BE2C (cell line): ENCODE measurements around the gene CPB2.

Experiments used
- DNase-seq: peaks from one replicate; pipeline ENCODE4 v3.0.0-alpha.2; 2020
- H3K27me3 ChIP-seq: fragments of 250-450 bp; sonication (Bioruptor Pico); 2 replicates; pipeline ENCODE4 v1.5.1; 2020; ENCODE audit warnings: mild to moderate bottlenecking
- H3K36me3 ChIP-seq: fragments of 250-450 bp; sonication (Bioruptor Pico); 2 replicates; pipeline ENCODE4 v1.5.1; 2020; ENCODE audit warnings: mild to moderate bottlenecking
- H3K4me1 ChIP-seq: fragments of 250-450 bp; sonication (Bioruptor Pico); 2 replicates; pipeline ENCODE4 v1.5.1; 2020
- H3K4me3 ChIP-seq: 2 replicates; pipeline ENCODE4 v1.5.1; 2011; ENCODE audit warnings: low read depth, low read length
- H3K9me3 ChIP-seq: fragments of 250-450 bp; sonication (Bioruptor Pico); 2 replicates; pipeline ENCODE4 v1.5.1; 2020
- TF ChIP-seq, protein P1 (sequence below): IDR thresholded peaks from 2 replicates; pipeline ENCODE4 v1.5.1; 2012; ENCODE audit warnings: mild to moderate bottlenecking, low read depth, low read length

CPB2 gene

DNA sequence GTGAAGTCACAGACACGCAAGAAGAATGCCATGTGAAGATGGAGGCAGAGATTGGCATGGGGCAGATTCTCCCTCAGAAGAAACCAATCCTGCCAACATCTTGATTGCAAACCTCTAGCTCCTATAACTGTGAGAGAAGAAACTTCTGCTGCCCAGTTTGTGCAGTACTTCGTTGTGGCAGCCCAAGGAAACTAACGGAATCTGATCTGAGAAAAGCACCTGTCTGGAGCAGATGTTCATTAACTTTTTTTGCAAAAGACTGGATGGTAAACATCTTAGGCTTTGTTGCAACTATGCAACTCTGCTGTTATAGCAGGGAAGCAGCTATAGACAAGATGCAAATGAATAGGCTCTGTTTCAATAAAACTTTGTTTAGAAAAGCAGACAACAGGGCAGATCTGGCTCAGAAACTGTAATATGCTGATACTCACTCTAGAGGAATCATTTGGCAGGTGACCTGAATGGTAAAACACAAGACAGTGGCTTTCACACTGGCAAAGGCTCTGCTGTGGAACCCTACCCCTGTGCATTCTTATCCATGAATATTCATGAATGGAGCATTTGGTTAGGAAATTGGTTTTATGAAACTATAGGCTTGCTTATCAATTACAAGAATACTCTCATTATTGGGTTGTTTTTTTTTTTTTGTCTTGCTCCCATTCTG lies 25.3 kb upstream of the CPB2 start:
- no peaks in the 10 kb centered on the region for H3K4me1 ChIP-seq
- no peak for DNase-seq
- H3K27me3 ChIP-seq: no peaks in the 10 kb centered on the region; the same call in 1 of the 2 replicates
- H3K36me3 ChIP-seq: no peaks in the 10 kb centered on the region
- TF ChIP-seq, protein P1, sequence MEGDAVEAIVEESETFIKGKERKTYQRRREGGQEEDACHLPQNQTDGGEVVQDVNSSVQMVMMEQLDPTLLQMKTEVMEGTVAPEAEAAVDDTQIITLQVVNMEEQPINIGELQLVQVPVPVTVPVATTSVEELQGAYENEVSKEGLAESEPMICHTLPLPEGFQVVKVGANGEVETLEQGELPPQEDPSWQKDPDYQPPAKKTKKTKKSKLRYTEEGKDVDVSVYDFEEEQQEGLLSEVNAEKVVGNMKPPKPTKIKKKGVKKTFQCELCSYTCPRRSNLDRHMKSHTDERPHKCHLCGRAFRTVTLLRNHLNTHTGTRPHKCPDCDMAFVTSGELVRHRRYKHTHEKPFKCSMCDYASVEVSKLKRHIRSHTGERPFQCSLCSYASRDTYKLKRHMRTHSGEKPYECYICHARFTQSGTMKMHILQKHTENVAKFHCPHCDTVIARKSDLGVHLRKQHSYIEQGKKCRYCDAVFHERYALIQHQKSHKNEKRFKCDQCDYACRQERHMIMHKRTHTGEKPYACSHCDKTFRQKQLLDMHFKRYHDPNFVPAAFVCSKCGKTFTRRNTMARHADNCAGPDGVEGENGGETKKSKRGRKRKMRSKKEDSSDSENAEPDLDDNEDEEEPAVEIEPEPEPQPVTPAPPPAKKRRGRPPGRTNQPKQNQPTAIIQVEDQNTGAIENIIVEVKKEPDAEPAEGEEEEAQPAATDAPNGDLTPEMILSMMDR: no peak
- no peak overlapping the region for H3K4me3 ChIP-seq
- no peaks in the 10 kb centered on the region for H3K9me3 ChIP-seq

DNA sequence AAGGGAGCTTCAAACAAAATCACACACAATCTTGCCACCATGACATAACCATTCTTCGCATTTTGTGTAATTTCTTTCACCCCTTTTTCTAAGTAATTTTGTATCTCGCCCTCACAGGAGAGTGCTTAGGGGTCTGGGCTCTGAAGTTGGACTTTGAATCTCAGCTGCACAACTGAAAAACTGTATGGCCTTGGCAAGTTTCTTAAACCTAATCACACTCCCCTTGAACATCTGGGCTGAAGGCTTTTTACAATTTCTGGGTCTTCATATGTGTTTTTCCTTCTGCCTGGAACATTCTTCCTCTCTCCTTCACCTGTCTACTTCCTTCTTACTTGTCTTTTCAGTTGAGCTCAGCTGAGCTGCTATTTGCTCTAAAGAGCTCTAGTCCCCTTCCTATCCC lies 24.3 kb upstream of the CPB2 start:
- no peaks in the 10 kb centered on the region; the same call in 1 of the 2 replicates for H3K27me3 ChIP-seq
- H3K4me1 ChIP-seq: no peaks in the 10 kb centered on the region
- H3K4me3 ChIP-seq: no peak overlapping the region
- TF ChIP-seq, protein P1: no peak
- H3K9me3 ChIP-seq: no peaks in the 10 kb centered on the region
- no peaks in the 10 kb centered on the region for H3K36me3 ChIP-seq
- DNase-seq: no peak

DNA sequence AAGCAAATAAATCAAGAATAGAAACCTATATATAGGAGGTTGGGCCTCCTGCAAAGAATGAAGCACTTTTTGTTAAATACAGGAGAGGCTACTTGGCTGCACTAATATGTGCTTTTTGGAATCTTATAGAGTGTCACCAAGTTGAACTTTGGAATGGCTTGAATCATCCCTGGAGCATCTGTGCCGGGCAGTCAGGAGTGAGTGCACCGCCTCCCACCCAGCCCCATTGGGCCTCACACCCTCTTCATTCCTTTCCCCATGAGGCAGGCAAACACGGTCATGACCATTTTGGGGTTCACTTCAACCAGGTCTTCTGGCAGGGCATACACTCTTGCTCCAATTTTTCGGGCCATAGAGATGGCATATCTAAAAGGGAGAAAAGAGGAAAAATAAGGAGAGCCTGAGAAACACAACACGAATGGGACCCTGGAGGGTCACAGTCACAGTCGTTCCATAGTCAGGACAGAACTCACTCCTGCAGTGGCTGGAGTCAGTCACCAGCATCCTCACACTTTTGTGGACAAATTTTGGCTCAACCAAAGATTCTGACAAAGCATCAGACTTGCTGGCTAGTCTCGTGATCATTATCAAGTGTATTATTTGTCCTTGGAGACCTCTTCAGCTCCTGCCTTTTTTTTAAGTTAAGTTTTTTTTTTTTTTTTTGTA lies 22.7 kb upstream of the CPB2 start:
- no peaks in the 10 kb centered on the region; the same call in 1 of the 2 replicates for H3K27me3 ChIP-seq
- no peaks in the 10 kb centered on the region for H3K36me3 ChIP-seq
- DNase-seq: no peak
- TF ChIP-seq, protein P1: no peak
- no peak overlapping the region for H3K4me3 ChIP-seq
- no peaks in the 10 kb centered on the region for H3K4me1 ChIP-seq
- H3K9me3 ChIP-seq: no peaks in the 10 kb centered on the region

DNA sequence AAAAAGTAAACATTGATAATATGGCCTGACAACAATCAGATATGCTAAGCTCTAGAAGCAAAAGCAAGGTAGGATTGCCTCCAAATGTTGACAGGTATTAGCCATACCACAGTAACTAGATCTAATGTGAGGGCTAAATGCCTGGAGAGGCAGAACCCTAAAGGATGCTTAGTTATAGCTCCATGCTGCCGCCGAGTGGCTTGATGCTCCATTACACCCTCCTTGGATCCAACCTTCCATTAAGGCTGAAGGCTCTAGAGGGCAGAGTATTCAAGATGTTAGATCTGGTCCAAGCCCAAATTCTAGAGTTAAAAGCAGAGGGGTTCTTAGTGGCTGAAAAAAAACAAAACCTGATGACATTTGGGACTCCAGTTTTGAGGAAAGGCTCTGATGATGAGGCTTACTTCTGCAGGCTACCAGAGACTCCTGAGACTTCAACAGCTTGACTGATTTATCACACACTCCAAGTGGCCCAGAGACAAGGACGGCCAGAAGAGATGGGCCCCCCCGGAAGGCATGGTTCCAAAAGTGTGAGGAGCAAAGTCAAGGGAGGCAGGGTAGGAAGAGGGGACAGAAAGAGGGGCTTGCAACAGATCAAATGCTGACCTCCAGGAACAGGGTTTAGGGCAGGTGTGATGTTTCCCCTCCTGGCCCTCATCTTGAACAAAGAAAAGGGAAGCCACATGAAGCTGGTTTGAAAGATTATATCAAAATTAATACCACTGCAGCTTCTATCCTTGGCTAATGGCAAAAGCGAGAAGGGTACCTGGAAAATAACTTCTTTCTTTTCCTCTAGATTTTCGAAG lies 21.9 kb upstream of the CPB2 start:
- Histone ChIP-seq H3K27me3 (no peaks in the 10 kb centered on the region; the same call in 1 of the 2 replicates), H3K4me3 (no peak overlapping the region), H3K9me3 (no peaks in the 10 kb centered on the region), H3K4me1 (no peaks in the 10 kb centered on the region), H3K36me3 (no peaks in the 10 kb centered on the region)
- TF ChIP-seq, protein P1: peak; percentile 96
- peak; percentile 72 for DNase-seq

DNA sequence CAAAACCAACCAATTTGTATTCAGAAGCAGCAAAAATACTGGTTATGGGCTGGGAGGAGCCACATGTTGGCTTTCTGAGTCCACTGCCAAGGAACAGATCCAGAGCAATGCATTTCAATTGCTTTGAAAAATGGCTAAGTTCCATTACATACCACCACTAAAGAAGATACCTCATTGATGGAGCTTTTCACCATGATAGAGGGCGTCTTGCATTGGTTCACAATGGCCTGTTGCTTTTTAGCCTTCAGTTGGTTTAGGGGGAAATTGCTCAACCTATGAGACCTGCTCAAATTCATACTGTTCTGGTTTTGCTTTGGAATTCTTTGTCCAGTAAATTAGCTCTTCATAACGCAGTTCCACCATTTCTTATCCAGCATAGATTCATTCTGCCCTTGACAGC lies 21.2 kb upstream of the CPB2 start:
- H3K4me3 ChIP-seq: no peak overlapping the region
- TF ChIP-seq, protein P1: no peak
- no peaks in the 10 kb centered on the region for H3K36me3 ChIP-seq
- H3K9me3 ChIP-seq: no peaks in the 10 kb centered on the region
- H3K27me3 ChIP-seq: no peaks in the 10 kb centered on the region; the same call in 1 of the 2 replicates
- no peaks in the 10 kb centered on the region for H3K4me1 ChIP-seq
- DNase-seq: no peak
